ENCODE results near the gene POLN.

POLN gene

GRCh38 chr4:2082118-2082517 lies 159.8 kb downstream of the POLN start:
- no peak for DNase-seq (ENCODE audit: low read depth)

GRCh38 chr4:2081540-2081939 lies 160.4 kb downstream of the POLN start:
- no peak for DNase-seq (ENCODE audit: low read depth)

- DNase-seq (ENCODE audit: low read depth) = no peak
Observed at GRCh38 chr4:2080429-2081300, 161.3 kb downstream of the POLN start.

GRCh38 chr4:2079926-2080325 lies 162.0 kb downstream of the POLN start:
- DNase-seq (ENCODE audit: low read depth) = no peak

- no peak for DNase-seq (ENCODE audit: low read depth)
Observed at GRCh38 chr4:2079006-2079405, 162.9 kb downstream of the POLN start.

- DNase-seq (ENCODE audit: low read depth) = no peak
Observed at GRCh38 chr4:2078584-2078983, 163.3 kb downstream of the POLN start.

GRCh38 chr4:2077537-2078460 lies 164.1 kb downstream of the POLN start:
- DNase-seq (ENCODE audit: low read depth) = no peak

GRCh38 chr4:2076908-2077536 lies 164.9 kb downstream of the POLN start:
- DNase-seq (ENCODE audit: low read depth) = no peak

- no peak for DNase-seq (ENCODE audit: low read depth)
Observed at GRCh38 chr4:2075987-2076907, 165.7 kb downstream of the POLN start.

GRCh38 chr4:2075171-2075986 lies 166.5 kb downstream of the POLN start:
- DNase-seq (ENCODE audit: low read depth) = no peak

- no peak for DNase-seq (ENCODE audit: low read depth)
Observed at GRCh38 chr4:2074588-2074987, 167.3 kb downstream of the POLN start.

GRCh38 chr4:2073808-2074481 lies 168.0 kb downstream of the POLN start:
- DNase-seq (ENCODE audit: low read depth) = no peak

- DNase-seq (ENCODE audit: low read depth) = no peak
Observed at GRCh38 chr4:2072971-2073807, 168.7 kb downstream of the POLN start.

GRCh38 chr4:2071912-2072867 lies 169.7 kb downstream of the POLN start:
- DNase-seq (ENCODE audit: low read depth) = no peak

GRCh38 chr4:2071252-2071911 lies 170.5 kb downstream of the POLN start:
- DNase-seq (ENCODE audit: low read depth) = no peak

GRCh38 chr4:2070421-2071251 lies 171.3 kb downstream of the POLN start:
- no peak for DNase-seq (ENCODE audit: low read depth)
